GM23248 (cell line): ENCODE results near the gene PPP1R9B.

Source experiments
- EZH2 ChIP-seq: fragments of 200-600 bp; sonication (generic); IDR thresholded peaks from 2 replicates; pipeline ENCODE4 v1.6.1; 2018; ENCODE audit warnings: antibody characterized with exemption, mild to moderate bottlenecking; ENCODE audit not compliant: insufficient read depth, poor library complexity, severe bottlenecking
- EZH2phosphoT487 ChIP-seq: fragments of 200-600 bp; sonication (generic); IDR thresholded peaks from 2 replicates; pipeline ENCODE4 v1.6.1; 2018; ENCODE audit warnings: antibody characterized with exemption, moderate library complexity, mild to moderate bottlenecking, low read depth; ENCODE audit not compliant: insufficient read depth

- TF ChIP-seq EZH2 = no peak
- no peak for TF ChIP-seq EZH2phosphoT487
Measured at GRCh38 chr17:50165466-50165865, 15.0 kb upstream of the PPP1R9B start.
